Measurements from ENCODE around the gene TBCB.
"Not testable (repeated sequence)": the region's sequence is repeated elsewhere in the genome, so short reads cannot be mapped to it uniquely, and the experiment has no call there.

Gene TBCB

DNA sequence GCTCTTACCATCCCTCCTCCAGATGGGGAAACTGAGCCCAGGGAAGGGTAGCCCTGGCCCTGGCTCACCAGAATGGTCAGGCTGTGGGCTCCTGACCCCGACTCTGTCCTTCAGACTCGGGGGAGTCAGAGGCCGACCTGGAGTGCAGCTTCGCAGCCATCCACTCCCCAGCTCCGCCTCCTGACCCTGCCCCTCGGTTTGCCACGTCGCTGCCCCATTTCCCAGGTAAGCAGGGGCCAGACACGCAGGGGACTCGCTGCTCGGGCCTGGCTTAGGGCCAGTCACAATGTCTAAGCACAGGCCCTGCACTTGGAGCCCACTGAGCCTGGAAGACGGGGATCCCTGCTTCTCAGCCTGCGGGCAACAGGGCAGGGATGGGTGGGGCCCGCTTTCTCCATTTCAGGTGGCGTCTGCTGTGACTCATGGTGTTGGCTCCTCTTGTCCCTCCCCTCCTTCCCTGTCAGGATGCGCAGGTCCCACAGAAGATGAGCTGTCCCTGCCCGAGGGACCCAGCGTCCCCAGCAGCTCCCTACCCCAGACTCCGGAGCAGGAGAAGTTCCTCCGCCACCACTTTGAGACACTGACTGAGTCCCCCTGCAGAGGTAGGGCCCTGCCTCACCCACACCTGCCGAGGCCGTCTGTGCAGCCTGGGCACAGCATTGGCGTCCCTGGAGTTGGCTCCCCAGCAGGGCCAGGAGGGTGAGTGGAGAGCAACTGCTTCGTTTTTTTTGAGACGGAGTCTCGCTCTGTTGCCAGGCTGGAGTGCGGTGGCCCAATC lies 13.5 kb upstream of the TBCB start:
- no peak for DNase-seq (ENCODE audit: low read depth)

DNA sequence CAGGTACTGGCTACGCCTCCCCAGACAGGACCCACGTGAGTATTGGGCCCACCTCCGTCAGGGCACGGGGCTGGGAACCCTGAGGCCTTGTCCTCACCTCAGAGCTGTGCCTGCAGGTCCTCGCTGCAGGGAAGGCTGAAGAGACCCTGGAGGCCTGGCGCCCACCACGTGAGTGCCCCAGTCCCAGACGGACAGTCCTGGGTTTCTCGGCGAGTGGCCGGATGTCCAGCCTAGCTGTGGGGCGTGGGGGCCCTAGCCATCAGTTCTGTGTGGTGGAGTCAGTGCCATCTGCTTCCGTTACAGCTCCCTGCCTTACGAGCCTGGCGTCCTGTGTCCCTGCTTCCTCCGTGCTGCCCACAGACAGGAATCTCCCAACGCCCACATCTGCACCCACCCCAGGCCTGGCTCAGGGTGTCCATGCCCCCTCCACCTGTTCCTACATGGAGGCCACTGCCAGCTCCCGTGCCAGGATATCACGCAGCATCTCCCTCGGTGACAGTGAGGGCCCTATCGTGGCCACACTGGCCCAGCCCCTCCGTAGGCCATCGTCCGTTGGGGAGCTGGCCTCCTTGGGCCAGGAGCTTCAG lies 12.1 kb upstream of the TBCB start:
- no peak for DNase-seq (ENCODE audit: low read depth)

DNA sequence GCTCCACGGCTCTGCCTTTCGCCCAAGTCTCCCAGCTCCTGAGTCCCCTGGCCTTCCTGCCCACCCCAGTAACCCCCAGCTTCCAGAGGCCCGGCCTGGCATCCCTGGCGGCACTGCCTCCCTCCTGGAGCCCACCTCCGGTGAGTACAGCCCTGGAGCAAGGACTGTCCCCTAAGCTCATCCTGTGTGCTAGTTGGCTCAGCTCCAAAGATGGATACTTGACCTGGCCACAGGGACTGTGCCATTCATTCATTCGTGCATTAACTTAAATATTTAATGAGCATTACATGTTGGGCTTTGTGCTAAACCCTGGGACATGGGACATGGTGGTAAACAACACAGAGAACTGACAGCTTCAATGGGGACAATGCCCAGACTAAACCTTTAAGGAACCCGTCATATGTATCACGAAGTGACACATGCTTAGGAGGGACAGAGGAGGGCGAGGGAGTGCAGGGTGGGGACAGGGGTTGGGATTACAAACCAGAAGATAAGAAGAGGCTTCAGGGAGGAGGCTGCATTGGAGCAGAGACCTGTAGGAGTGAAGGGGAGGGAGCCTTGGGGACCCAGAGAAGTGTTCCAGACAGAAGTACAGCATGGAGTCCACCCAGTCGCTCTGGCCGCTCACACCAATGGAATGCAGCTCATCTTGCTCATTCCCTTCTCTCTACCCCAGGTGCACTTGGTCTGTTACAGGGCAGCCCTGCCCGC lies 11.3 kb upstream of the TBCB start:
- DNase-seq (ENCODE audit: low read depth), result no peak

DNA sequence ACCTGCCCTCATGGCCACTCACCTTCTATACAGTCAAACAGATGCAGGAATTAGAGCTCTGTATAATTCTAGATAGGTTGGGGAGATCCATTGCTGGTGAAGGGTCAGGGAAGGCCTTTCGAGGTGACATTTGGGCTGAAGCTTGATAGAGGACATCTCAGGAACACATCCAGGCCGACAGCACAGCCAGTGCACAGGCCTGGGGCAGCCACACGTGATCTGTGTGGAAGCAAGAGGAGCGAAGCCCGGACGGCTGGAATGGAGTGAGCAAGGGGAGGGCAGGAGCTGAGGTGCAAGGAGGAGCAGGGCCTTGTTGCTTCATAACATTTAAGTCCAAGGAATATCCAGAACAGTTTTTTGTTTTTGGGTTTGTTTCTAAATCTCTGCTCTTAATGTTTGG lies 8.8 kb upstream of the TBCB start:
- no peak for DNase-seq (ENCODE audit: low read depth)

DNA sequence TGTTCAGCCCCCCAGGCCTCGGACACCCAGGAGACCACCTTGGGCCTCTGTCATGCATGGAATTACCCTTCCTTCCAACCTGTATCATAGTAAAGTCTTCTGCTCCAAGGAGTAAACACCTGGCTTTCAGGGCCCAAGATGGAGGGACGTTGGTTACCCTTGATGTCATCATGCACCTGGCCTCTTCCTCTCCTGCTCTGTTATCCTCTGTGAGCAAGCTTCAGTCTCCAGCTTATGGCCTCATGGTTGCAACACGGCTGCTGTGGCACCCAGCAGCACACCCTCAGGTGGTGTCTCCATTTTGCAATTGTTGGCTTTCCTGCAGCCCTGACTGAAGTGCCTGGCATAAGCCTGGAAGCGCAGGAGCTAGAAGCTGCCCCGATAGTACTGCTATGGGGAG lies 8.3 kb upstream of the TBCB start:
- DNase-seq (ENCODE audit: low read depth), result no peak

DNA sequence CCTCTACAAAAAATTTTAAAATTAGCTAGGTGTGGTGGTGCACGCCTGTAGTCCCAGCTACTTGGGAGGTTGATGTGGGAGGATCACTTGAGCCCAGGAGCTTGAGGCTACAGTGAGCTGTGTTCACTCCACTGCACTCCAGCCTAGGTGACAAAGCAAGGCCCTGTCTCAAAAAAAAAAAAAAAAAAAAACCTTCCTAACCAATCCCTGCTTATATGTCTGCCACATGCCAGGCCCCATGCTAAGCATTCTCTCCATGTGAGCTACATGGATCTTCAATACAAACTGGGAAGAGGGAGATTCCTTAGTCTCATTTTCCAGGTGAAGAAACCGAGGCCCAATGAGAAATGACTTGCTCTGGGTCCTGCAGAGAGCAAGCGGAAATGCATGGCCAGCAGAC lies 6.6 kb upstream of the TBCB start:
- no peak for DNase-seq (ENCODE audit: low read depth)

DNA sequence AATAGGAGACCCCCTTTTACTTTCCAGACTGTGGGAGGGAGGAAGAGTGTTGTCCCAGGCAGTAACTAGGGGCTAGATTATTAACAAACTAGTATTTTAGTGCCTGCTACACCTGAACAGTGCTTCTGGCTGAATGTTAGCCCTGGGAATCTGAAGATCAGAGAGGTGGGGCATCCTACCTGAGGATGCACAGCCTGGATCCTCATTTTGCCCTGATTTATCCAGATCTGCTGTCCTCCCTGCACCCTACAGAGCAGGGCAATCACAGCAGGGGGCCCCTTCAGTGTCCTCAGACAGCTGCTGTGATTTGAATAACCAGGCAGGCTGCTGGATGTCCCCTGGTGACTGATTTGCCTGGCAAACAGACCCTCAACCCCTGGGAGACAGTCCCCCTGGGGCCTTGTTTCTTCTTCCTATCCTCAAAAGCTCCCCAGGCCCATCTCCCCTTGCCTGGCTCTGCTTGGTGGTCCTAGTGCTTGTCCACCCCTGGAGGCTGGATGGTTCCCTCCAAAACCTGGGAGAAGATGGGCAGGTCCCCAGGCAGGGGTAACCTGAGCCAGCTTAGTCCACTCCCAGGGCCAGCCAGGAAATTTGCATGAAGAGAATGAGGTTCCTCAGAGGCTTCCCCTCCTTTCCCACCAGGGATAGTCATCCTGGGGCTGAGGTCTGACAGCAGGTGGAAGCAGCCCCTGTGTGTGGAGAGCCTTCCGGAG lies 4.6 kb upstream of the TBCB start, which contains the start of gene OVOL3:
Gene OVOL3 (plus strand): TSS at position 657 of the 713 bp plus-strand sequence. CDS start 60 bp downstream, outside the sequence.
- no peak for DNase-seq (ENCODE audit: low read depth)

DNA sequence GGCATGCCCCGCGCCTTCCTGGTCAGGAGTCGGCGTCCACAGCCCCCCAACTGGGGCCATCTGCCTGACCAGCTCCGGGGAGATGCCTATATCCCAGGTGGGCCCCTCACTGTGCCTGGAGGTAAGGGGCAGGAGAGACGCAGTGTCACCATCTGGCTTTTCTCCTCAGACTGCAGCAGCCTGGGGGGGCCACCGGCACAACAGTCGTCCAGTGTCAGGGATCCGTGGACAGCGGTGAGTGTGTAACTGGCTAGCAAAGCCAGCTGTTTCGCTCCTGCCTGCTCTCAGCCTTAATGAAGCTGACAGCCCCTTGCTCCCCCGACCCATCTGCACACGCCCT lies 4.1 kb upstream of the TBCB start:
- no peak for DNase-seq (ENCODE audit: low read depth)

DNA sequence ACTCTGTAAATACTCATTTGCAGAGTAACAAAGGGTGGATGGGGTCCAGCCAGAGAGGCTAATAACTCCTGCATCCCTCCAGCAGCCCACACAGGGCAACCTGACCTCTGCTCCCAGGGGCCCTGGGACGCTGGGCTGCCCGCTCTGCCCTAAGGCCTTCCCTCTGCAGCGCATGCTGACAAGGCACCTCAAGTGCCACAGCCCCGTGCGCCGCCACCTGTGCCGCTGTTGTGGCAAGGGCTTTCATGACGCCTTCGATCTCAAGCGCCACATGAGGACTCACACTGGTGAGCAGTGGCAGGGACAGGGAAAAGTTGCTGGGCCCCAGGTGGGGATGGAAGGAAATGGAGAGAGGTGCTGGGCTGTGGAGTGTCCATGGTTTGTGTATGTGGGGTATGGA lies 2.6 kb upstream of the TBCB start:
- no peak for DNase-seq (ENCODE audit: low read depth)

DNA sequence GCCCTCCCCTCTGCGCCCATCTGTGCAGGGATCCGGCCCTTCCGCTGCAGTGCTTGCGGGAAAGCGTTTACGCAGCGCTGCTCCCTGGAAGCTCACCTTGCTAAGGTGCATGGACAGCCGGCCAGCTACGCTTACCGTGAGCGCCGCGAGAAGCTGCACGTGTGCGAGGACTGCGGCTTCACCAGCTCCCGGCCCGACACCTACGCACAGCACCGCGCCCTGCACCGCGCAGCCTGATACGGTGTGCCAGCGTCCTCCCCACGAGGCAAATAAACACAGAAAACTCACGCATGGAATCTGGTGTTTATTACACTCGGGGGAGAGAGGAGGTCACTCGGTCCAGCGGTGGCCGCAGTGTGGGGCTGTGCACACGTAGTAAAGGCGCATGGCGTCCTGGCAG lies 1.8 kb upstream of the TBCB start:
- DNase-seq (ENCODE audit: low read depth), result no peak

DNA sequence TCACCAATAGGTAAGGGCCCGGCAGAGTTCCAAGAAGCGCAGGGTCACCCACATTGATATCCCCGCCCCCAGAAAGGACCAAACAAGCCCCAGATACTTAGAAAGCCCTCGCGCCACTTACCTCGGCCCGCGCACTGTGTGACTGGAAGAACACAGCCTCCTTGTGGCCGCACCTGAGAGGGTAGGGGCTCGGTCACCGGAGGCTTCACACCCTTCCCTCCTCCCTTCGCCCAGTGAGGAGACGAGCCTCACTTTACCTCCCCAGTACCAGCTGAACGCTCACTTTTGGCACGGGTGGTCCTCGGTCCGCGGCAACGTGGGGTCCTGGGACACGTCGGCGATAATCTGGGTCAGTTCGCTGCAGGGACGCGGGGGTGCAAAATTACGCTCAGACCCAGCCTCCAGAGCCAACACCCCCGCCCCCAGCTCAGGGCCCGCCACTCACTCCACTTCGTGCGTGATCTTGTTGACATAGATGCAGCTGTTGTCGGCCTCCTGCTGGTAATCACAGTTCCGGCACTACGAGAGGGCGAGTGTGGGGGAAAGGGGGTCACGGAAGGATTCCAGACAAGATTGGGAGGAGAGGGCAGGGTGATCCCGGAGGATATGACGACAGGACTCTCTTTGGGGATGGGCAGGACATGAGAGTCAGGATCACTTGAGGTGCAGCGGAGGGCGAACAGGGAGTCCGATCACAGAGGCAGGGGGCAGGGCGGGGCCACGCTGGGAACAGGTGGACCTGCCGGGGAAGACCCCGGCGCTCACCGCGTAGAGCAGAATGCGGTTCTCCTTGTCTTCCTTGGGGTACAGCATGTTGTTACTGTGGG lies 1.2 kb upstream of the TBCB start:
- DNase-seq (ENCODE audit: low read depth), result peak; percentile 12

DNA sequence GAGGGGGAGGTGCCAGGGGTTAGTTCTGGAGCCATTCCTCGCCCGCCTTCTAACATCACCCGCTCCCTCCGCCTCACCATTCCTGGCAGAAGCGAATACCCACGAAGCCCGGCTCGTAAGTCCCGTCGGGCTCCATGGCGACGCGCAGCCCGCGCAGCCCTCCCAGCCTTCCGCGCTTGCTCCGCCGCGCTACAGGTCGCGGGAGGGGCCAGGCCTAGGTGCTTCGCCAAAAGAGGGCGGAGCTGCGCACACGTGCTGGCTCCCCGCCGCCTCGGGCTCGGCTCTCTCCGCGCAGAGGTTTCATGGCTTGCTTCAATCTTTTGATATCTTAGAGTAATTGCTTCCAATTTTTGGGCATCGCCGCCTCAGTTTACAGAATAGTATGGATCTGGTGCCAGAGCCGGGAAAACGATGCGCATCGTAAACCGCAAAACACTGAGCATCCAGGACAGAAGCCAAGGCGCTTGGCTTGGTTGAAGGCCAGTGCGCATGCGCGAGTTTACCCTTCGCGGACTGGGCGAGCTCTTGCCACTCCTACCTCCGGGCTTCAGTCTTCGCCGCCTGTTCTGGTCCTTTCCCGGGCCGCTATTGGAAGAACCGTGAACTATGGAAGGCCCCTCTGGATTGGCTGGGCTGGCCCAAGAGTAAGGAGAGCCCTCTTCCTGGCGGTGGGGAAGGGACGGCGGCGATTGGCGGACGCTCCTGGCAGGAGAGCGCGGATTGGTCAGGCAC lies 381 bp upstream of the TBCB start, which contains the start of gene POLR2I:
Gene POLR2I (minus strand): TSS at position 155 of the 732 bp plus-strand sequence. CDS start 19 bp downstream, at position 136.
- DNase-seq (ENCODE audit: low read depth), result peak; percentile 99

DNA sequence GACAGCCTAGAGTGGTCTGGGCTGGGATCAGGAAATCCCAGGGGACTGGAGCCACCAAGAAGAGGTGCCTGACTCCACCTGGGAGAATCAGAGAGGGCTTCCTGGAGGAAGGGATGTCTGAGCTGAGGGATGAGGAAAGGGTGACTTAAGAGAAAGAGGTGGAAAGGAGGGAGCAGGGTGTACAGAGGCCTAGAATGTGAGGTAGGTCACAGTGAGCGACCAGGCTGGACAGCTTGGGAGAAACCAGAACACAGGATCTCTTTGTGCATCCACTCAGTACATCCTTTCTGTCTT lies 1.0 kb downstream of the TBCB start:
- DNase-seq (ENCODE audit: low read depth), result no peak

DNA sequence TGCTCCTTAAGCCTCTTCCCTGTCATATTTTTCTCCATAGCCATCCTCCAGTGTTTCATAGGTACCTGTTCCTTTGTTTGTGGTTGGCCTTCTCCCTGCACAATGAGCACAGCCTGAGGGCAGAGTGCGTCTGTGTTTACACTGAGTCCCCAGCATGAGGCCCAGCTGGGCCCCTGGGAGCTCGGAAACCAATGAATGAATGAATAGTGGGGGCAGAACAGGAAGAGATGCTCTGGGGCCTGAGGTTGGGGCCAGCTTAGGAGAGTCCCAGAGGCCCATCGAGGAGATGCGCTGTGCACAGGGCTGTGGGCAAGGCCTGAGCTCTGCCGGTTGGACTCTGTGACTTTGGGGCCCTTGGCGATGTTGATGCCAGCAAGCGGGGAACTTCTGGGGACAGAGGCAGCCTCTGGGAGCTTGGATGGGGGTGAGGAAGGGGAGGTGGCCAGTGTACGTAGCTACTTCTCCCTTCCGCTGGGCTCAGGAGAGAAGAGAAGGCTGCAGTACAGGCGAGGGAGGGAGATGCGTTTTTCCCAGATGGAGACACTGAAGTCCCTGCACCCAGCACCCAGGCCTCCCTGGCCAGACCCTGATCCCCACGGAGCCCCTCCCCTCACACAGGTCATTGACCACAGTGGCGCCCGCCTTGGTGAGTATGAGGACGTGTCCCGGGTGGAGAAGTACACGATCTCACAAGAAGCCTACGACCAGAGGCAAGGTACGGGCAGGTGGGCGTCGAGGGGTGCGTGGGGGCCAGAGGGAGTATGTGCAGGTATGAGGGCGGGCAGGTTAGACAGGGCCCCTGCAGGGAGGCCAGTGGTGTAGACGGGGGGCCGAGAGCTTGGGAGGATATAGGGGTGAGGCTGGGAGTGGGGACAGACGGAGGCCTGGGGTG lies 5.1 kb downstream of the TBCB start:
- DNase-seq (ENCODE audit: low read depth), result no peak

DNA sequence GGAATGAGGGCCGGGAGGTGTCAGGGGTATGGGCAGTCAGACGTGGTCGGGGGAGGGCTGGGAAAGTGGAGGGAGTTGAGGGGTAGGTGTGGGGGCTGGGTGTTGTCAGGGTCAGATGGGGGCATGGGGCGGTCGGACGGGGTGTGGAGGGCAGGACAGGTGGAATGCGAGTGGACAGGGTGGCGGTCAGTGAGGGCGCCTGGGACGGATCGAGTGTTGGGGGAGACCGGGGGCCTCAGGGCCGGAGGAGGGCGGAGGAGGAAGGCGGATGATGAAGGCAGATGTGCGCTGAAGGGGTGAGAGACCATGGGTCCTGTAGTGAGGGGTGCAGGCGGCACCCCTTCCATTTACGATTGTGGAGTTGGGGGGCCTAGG lies 5.7 kb downstream of the TBCB start:
- DNase-seq (ENCODE audit: low read depth), result no peak

DNA sequence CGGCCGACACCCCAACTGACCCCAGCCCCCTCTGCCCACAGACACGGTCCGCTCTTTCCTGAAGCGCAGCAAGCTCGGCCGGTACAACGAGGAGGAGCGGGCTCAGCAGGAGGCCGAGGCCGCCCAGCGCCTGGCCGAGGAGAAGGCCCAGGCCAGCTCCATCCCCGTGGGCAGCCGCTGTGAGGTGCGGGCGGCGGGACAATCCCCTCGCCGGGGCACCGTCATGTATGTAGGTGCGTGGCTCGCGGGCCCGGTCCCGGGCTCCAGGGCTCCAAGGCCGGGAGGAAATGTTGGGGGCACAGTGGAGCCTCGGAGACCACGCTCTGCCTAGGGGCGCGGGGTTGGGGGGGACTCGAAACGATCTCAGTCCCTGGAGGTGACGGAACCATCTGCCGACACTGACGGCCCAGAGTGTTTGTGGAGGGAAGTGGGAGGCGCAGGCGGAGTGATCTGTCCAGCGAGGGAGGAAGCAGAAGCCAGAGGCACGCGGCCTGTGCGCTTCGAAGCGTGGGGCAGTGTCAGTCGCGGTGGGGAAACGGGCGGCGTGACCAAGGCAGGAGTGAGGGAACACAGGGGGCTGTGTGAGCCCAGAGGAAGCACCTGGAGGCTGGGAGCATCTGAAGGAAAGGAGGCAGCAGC lies 6.3 kb downstream of the TBCB start:
- DNase-seq (ENCODE audit: low read depth), result no peak

DNA sequence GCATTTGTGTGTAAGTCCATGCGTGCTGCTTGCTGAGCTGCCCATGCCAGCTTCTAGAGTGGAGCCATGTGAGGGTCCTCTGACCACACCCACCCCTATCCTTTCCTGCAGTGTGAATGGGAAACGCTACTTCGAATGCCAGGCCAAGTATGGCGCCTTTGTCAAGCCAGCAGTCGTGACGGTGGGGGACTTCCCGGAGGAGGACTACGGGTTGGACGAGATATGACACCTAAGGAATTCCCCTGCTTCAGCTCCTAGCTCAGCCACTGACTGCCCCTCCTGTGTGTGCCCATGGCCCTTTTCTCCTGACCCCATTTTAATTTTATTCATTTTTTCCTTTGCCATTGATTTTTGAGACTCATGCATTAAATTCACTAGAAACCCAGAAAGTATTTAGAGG lies 10.3 kb downstream of the TBCB start:
- DNase-seq (ENCODE audit: low read depth), result no peak

DNA sequence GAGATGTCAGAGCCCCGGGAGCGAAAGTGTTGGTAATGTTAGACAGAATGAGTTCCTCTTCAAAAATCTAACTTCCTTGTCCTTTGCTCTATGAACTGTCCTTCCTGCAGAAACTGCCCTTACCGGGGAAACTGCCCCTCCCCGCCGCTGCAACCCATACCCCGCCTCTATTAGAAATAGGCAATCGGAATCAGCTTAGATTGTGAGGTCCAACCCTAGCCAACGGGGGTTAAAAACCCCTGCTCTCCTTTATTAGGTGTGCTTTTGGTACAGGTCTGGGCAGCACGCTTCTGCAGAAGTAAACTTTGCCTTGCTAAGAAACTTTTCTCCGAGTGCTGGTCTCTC lies 13.1 kb downstream of the TBCB start:
- DNase-seq (ENCODE audit: low read depth), result no peak

DNA sequence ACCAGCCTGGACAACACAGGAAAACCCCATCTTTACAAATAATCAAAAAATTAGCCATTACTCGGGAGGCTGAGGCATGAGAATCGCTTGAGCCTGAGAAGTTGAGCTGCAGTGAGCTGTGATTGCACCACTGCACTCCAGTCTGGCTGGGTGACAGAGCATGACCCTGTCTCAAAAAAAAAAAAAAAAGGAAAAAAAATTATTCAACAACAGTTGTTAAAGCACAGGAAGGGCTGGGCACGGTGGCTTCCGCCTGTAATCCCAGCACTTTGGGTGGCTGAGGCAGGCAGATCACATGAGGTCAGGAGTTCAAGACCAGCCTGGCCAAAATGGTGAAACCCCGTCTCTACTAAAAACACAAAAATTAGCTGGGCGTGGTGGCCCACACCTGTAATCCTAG lies 16.0 kb downstream of the TBCB start:
- not testable (repeated sequence) for DNase-seq (ENCODE audit: low read depth)

DNA sequence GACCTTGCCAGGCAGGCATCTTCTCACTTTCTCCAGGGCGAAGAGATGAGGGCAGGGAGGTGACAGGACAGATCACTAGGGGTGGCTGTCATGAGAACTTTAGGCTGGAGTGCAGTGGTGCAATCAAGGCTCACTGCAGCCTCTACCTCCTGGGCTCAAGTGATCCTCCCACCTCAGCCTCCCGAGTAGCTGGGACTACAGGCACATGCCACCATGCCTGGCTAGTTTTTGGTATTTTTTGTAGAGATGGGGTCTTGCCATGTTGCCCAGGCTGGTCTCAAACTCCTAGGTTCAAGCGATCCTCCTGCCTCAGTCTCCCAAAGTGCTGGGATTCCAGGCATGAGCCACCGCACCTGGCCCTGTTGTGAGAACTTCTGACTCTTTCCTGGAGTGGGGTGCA lies 19.6 kb downstream of the TBCB start:
- DNase-seq (ENCODE audit: low read depth), result not testable (repeated sequence)
